ENCODE measurements around the gene RAB3C.

RAB3C gene

DNA sequence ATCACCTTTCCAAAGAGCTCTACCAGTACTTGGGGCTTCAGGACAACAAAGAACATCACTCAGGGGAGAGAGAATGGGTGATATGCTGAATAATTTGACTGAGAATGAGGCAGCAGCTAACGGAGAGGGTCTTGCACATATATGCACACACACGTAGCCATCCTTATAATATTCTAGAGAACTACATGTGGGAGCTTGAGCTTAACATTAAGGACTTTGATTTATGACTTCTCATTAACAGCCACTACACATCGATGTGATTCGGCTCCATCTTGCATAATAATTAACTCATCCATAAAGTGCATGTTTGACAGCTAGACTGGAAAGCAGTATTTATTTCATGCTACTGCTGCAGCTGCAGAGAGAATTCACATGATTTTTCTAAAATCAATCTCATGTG lies 163.4 kb downstream of the RAB3C start:
- in situ Hi-C loops (cut with HindIII; ENCODE audit: low sequenced_read_pairs): no loop called here
- H3K4me3 ChIP-seq (ENCODE audit: low read depth, low read length): no peak overlapping the region
- no peak for DNase-seq (ENCODE audit: low read depth, low spot score)
- TF ChIP-seq CTCF (IDR thresholded peaks at IDR 0.05; ENCODE audit: low read depth, low read length): no peak

- DNase-seq (ENCODE audit: low read depth, low spot score): no peak
- in situ Hi-C loops (cut with HindIII; ENCODE audit: low sequenced_read_pairs): no loop called here
- no peak overlapping the region for H3K4me3 ChIP-seq (ENCODE audit: low read depth, low read length)
- no peak for TF ChIP-seq CTCF (IDR thresholded peaks at IDR 0.05; ENCODE audit: low read depth, low read length)
Measured at GRCh38 chr5:58750036-58750435, 167.2 kb downstream of the RAB3C start.

GRCh38 chr5:58751222-58751837 lies 168.5 kb downstream of the RAB3C start:
- no peak overlapping the region for H3K4me3 ChIP-seq (ENCODE audit: low read depth, low read length)
- no peak for TF ChIP-seq CTCF (IDR thresholded peaks at IDR 0.05; ENCODE audit: low read depth, low read length)
- in situ Hi-C loops (cut with HindIII; ENCODE audit: low sequenced_read_pairs): no loop called here
- DNase-seq (ENCODE audit: low read depth, low spot score): peak; percentile 4

DNA sequence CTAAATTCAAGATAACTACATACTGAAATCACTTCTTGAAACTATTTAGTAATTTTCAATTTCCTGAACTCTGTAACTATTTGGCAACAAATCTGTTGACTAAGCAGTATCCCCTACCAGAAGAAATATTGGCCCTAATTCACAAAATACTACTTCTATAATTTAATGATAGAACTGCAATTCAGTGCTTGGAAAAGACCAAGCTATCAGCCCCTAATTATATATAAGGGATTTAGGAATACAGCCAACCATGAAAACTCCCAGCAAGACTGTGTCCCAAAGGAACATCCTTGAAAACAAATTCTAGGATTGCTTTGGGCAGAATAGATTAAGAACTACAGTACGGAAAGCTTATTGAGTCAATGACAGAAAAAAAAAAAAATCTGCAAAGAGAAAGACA lies 169.2 kb downstream of the RAB3C start:
- H3K4me3 ChIP-seq (ENCODE audit: low read depth, low read length): no peak overlapping the region
- no peak for DNase-seq (ENCODE audit: low read depth, low spot score)
- TF ChIP-seq CTCF (IDR thresholded peaks at IDR 0.05; ENCODE audit: low read depth, low read length): no peak
- in situ Hi-C loops (cut with HindIII; ENCODE audit: low sequenced_read_pairs): no loop called here

DNA sequence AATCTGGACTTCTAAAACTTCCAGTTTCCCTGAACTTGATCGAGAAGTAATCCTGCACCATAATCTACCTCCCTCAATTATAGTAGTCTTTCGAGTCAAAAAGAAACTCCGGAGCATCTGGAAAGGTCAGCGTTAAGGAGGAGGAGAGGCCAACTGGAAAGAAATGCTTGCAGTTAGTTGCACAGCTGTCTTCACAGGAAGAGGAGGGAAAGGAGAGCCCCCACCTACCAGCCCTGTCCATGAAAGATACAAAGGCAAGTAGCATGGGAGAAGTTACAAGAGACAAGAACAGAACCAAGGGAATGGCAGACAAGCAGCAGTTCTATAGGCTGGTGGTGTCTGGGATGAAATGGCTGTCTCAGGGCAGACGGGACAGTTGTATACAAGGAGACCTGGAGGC lies 170.6 kb downstream of the RAB3C start:
- in situ Hi-C loops (cut with HindIII; ENCODE audit: low sequenced_read_pairs): no loop called here
- no peak overlapping the region for H3K4me3 ChIP-seq (ENCODE audit: low read depth, low read length)
- no peak for TF ChIP-seq CTCF (IDR thresholded peaks at IDR 0.05; ENCODE audit: low read depth, low read length)
- no peak for DNase-seq (ENCODE audit: low read depth, low spot score)

DNA sequence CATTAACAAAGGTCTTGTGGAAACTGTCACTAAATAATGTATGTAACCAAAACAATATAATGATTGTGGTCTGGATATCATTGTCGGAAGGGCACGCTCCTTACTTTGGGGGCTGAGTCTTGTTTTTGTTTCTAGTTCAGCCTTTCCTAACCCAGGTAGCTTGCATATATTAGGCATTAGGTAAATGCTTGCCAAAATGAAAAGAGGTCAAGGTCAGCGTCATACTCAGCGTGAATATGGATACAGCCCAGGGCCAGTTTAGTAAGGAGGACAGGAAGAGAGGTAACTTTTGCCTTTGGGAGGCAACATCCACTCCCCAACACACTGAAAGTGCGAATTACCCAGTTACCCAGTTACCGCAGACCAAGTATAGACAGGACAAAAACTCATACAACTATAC lies 171.4 kb downstream of the RAB3C start:
- no peak for DNase-seq (ENCODE audit: low read depth, low spot score)
- no peak for TF ChIP-seq CTCF (IDR thresholded peaks at IDR 0.05; ENCODE audit: low read depth, low read length)
- in situ Hi-C loops (cut with HindIII; ENCODE audit: low sequenced_read_pairs): no loop called here
- H3K4me3 ChIP-seq (ENCODE audit: low read depth, low read length): no peak overlapping the region

DNA sequence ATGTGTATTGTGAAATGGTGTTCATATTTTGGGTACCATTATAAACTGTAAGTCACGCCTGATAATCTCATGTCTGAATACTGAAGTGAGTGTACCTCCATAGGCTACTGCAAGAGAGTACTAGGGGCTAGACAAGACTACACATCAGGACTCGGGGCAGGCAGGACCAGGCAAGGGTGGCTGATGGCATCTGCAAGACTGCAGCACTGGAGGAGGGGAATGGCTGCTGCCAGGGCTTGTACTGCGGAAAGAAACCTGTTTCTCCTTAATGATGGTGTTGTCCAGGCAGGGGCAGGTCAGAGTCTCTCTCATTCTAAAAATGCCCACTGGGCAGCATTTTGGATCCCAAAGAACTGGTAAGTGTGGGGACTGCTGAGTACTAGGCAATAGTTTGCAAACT lies 172.5 kb downstream of the RAB3C start:
- no peak overlapping the region for H3K4me3 ChIP-seq (ENCODE audit: low read depth, low read length)
- no peak for TF ChIP-seq CTCF (IDR thresholded peaks at IDR 0.05; ENCODE audit: low read depth, low read length)
- in situ Hi-C loops (cut with HindIII; ENCODE audit: low sequenced_read_pairs): no loop called here
- no peak for DNase-seq (ENCODE audit: low read depth, low spot score)
